OCI-LY1 (cell line): ENCODE data around the gene KCNH2.

Experiments
- H2AFZ ChIP-seq: fragments of 200-600 bp; sonication (generic), shearing (Covaris generic); 2 replicates; pipeline ENCODE4 v1.6.0; 2014; ENCODE audit warnings: antibody characterized with exemption, mild to moderate bottlenecking, low read length
- H3F3A ChIP-seq: fragments of 200-600 bp; sonication (generic), shearing (Covaris generic); 2 replicates; pipeline ENCODE4 v1.6.0; 2014; ENCODE audit warnings: mild to moderate bottlenecking, antibody characterized with exemption, low read length, moderate library complexity; ENCODE audit not compliant: insufficient read depth
- H3K27ac ChIP-seq: fragments of 200-600 bp; sonication (generic); 2 replicates; pipeline ENCODE4 v1.5.1; 2014; ENCODE audit warnings: low read length, mixed run types, mild to moderate bottlenecking, low read depth; ENCODE audit not compliant: poor library complexity, severe bottlenecking
- H3K27me3 ChIP-seq: fragments of 200-600 bp; sonication (generic); 2 replicates; pipeline ENCODE4 v1.6.0; 2014; ENCODE audit warnings: antibody characterized with exemption, mild to moderate bottlenecking, low read length, moderate library complexity; ENCODE audit not compliant: insufficient read depth
- H3K36me3 ChIP-seq: fragments of 200-600 bp; sonication (generic); 2 replicates; pipeline ENCODE4 v1.6.1; 2014; ENCODE audit warnings: mild to moderate bottlenecking, antibody characterized with exemption, low read length, moderate library complexity, mixed read lengths; ENCODE audit not compliant: insufficient read depth
- H3K4me1 ChIP-seq: fragments of 200-600 bp; sonication (generic); 2 replicates; pipeline ENCODE4 v1.5.1; 2014; ENCODE audit warnings: mild to moderate bottlenecking, low read length, moderate library complexity; ENCODE audit not compliant: insufficient read depth, severe bottlenecking
- H3K4me2 ChIP-seq: fragments of 200-600 bp; sonication (generic), shearing (Covaris generic); 2 replicates; pipeline ENCODE4 v1.6.1; 2014; ENCODE audit warnings: low read length
- H3K4me3 ChIP-seq: fragments of 200-600 bp; sonication (generic); 2 replicates; pipeline ENCODE4 v1.5.1; 2014; ENCODE audit warnings: low read length, low read depth, mild to moderate bottlenecking, mixed read lengths; ENCODE audit not compliant: poor library complexity, severe bottlenecking
- H3K79me2 ChIP-seq: fragments of 200-600 bp; shearing (Covaris generic); 2 replicates; pipeline ENCODE4 v1.6.1; 2016; ENCODE audit warnings: mixed run types, low read length, mixed read lengths; ENCODE audit not compliant: insufficient read depth
- H3K9ac ChIP-seq: fragments of 200-600 bp; sonication (generic), shearing (Covaris generic); 2 replicates; pipeline ENCODE4 v1.6.1; 2014; ENCODE audit warnings: mild to moderate bottlenecking, low read length, mixed read lengths
- H3K9me2 ChIP-seq: fragments of 200-600 bp; sonication (generic), shearing (Covaris generic); 2 replicates; pipeline ENCODE4 v1.6.1; 2014; ENCODE audit warnings: low read depth, mild to moderate bottlenecking, low read length, mixed read lengths
- H3K9me3 ChIP-seq: fragments of 200-600 bp; shearing (Covaris generic); 2 replicates; pipeline ENCODE4 v1.6.1; 2014; ENCODE audit warnings: low read length, mixed read lengths
- H4K20me1 ChIP-seq: fragments of 200-600 bp; sonication (generic), shearing (Covaris generic); 2 replicates; pipeline ENCODE4 v1.6.0; 2016; ENCODE audit warnings: mild to moderate bottlenecking, low read length; ENCODE audit not compliant: insufficient read depth
- EZH2 ChIP-seq: fragments of 200-600 bp; sonication (generic), shearing (Covaris generic); IDR thresholded peaks from 2 replicates; pipeline ENCODE4 v1.8.0; 2017; ENCODE audit warnings: borderline replicate concordance, mixed run types, mild to moderate bottlenecking, antibody characterized with exemption, low read length, moderate library complexity, mixed read lengths
- TF ChIP-seq, protein P1 (sequence below): fragments of 200-600 bp; sonication (generic), shearing (Covaris generic); IDR thresholded peaks from 2 replicates; pipeline ENCODE4 v1.5.1; 2017; ENCODE audit warnings: mild to moderate bottlenecking, antibody characterized with exemption, low read length, moderate library complexity, mixed read lengths

The KCNH2 gene

DNA sequence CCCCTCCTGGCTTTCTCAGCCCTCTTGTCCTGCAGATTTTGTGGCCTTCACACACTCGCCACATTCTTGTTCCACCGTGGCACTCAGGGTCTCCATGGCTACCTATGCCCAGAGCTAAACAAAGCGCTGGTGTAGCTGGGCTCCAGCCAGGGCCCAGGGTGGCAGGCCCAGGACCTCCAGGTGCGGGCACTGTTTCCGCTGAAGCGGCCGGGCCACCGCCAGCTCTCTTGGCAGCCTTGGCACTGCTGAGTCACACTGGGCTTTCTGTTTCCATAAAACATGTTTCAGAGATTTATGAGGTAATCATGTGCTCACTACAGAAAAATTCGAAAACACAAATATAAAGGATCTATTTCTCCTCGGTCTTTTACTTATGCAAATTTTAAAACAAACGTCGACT lies 74.5 kb downstream of the KCNH2 start:
- H3K4me3 ChIP-seq, result no peak overlapping the region
- H4K20me1 ChIP-seq, result no peaks in the 10 kb centered on the region
- no peaks in the 10 kb centered on the region; the same call in 1 of the 2 replicates for H3K36me3 ChIP-seq
- no peak overlapping the region for H2AFZ ChIP-seq
- no peaks in the 10 kb centered on the region for H3K79me2 ChIP-seq
- no peak overlapping the region for H3K9ac ChIP-seq
- peaks cover 13% of the 10 kb centered on the region; the same call in 1 of the 2 replicates for H3K27me3 ChIP-seq
- H3K9me3 ChIP-seq, result 0 out of 2 replicates have a peak, but pooled peaks cover 5% of the 10 kb centered on the region
- H3K9me2 ChIP-seq, result no peaks in the 10 kb centered on the region
- H3K4me2 ChIP-seq, result peak overlapping the region; percentile 3; the same call in 1 of the 2 replicates
- H3F3A ChIP-seq, result no peaks in the 10 kb centered on the region
- H3K27ac ChIP-seq, result no peak overlapping the region
- TF ChIP-seq, protein P1, sequence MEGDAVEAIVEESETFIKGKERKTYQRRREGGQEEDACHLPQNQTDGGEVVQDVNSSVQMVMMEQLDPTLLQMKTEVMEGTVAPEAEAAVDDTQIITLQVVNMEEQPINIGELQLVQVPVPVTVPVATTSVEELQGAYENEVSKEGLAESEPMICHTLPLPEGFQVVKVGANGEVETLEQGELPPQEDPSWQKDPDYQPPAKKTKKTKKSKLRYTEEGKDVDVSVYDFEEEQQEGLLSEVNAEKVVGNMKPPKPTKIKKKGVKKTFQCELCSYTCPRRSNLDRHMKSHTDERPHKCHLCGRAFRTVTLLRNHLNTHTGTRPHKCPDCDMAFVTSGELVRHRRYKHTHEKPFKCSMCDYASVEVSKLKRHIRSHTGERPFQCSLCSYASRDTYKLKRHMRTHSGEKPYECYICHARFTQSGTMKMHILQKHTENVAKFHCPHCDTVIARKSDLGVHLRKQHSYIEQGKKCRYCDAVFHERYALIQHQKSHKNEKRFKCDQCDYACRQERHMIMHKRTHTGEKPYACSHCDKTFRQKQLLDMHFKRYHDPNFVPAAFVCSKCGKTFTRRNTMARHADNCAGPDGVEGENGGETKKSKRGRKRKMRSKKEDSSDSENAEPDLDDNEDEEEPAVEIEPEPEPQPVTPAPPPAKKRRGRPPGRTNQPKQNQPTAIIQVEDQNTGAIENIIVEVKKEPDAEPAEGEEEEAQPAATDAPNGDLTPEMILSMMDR, result no peak
- no peak for TF ChIP-seq EZH2
- H3K4me1 ChIP-seq, result peaks cover 33% of the 10 kb centered on the region

DNA sequence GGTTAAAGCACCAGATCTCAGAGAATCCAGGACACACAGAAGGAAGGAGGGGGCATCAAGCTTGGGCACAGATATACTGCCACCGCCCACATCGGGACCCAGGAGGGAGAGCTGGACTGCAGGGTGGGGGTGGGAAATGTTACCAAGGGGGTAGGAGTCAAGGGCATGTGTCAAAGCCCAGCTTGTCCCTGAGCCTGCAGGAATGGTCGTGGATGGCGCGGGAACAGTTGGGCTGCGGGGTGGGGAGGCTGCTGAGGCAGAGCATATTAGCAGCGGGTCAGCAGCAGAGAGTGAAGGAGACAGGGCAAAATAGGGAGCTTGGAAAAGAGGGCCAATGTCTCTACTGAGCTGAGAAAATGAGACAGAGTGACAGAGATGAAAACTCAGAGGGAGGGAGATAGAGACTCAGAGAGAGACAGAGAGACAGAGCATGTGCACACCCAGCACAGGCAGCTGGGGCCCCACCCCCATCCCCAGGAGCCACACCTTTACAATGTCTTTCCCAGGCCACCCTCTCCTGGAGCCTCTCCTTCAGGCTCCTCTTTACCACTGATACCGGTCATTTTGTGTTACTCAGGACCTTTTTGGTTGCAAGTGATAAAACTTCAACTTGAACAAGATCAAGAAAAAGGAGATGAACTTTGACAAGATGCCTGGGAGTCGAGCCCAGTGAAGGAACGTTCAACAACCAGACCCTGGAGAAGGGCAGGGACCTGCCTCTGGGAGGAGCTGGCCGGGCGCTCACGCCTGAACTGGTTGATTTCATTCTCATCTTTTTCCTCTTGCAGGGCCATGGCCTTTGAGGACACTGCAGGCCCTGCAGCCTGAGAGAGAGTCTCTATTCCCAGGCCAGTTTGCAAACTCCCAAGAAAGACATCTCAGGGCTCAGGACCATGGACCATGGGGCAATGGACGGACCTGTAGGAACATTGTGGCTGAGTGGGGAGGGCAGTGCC lies 75.8 kb downstream of the KCNH2 start:
- no peaks in the 10 kb centered on the region for H4K20me1 ChIP-seq
- H3K4me2 ChIP-seq, result no peak overlapping the region
- H3K79me2 ChIP-seq, result no peaks in the 10 kb centered on the region
- H3K27ac ChIP-seq, result no peak overlapping the region
- H3K27me3 ChIP-seq, result peaks cover 13% of the 10 kb centered on the region; the same call in 1 of the 2 replicates
- no peaks in the 10 kb centered on the region for H3K9me2 ChIP-seq
- no peak overlapping the region for H3K9ac ChIP-seq
- TF ChIP-seq, protein P1, result no peak
- TF ChIP-seq EZH2, result no peak
- no peaks in the 10 kb centered on the region; the same call in 1 of the 2 replicates for H3K36me3 ChIP-seq
- H3K4me3 ChIP-seq, result no peak overlapping the region
- H3K9me3 ChIP-seq, result 0 out of 2 replicates have a peak, but pooled peaks cover 5% of the 10 kb centered on the region
- no peaks in the 10 kb centered on the region for H3F3A ChIP-seq
- peaks cover 46% of the 10 kb centered on the region for H3K4me1 ChIP-seq
- no peak overlapping the region for H2AFZ ChIP-seq

DNA sequence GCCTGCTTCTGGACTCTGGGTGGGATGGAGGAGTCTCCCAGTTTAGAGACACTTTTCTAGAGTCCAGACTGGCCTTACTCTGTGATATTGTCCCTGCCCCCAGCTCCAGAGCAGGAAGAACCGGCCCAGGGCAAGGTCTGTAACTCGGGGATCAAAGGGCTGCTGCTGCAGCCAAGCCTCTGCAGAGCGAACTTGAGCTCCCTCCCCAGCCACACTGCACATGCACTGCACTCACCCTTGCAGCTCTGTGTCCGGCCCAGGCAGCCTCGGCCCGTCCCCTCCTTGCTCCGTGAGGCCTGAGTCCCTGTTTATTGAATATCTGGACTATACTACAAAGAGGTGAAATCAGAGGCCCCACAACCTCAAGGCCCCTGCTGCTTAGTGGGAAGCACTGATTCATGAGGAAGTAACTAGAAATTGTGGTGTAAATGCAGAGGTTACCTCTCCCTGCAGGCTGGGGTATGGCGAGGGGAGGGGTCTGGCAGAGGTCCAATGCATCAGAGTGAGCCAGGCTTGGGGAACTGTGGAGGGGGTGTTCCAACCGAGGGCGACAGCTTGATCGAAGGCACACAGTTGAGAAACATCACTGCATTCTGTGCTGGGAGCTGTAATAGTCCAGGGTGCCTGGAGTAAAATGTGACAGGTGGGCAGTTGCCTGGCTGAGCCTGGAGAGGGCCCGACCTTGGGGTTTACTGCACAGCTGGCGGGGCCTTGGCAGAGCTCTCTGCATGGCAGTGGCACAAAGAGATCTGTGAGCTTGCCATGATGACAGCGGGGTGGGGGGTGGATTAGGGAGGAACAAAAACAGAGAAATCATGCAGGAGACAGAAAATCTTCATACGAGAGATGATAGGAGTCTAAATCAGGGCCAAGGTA lies 76.7 kb downstream of the KCNH2 start:
- Histone ChIP-seq H3K79me2 (no peaks in the 10 kb centered on the region), H3K27me3 (peaks cover 10% of the 10 kb centered on the region; the same call in 1 of the 2 replicates), H3K9ac (no peak overlapping the region), H3K27ac (no peak overlapping the region), H3K4me1 (peaks cover 55% of the 10 kb centered on the region), H3K36me3 (no peaks in the 10 kb centered on the region; the same call in 1 of the 2 replicates), H3K4me2 (no peak overlapping the region), H3F3A (no peaks in the 10 kb centered on the region), H2AFZ (no peak overlapping the region), H4K20me1 (no peaks in the 10 kb centered on the region), H3K9me2 (no peaks in the 10 kb centered on the region), H3K9me3 (0 out of 2 replicates have a peak, but pooled peaks cover 5% of the 10 kb centered on the region), H3K4me3 (no peak overlapping the region)
- TF ChIP-seq, protein P1, result no peak
- TF ChIP-seq EZH2, result no peak
